HFFc6 (cell line): ENCODE data around the gene SIK3. TPM values are rescaled to one million over a fixed set of nuclear protein-coding genes. Genes with fewer than 3 reads are reported as not detected.
A peak's percentile ranks its signal among the peaks of the same experiment; 100 is the strongest.

Experiments
- DNase-seq: peaks from one replicate; pipeline ENCODE4 v3.0.0-alpha.2; 2018
- H3K27ac Mint-ChIP-seq: 2 replicates; pipeline ENCODE4 v1.8.0; 2020; ENCODE audit warnings: mild to moderate bottlenecking, mixed read lengths
- H3K27me3 Mint-ChIP-seq: 2 replicates; pipeline ENCODE4 v1.8.0; 2021; ENCODE audit warnings: mild to moderate bottlenecking, moderate library complexity, mixed read lengths; ENCODE audit not compliant: insufficient read depth
- H3K36me3 Mint-ChIP-seq: 2 replicates; pipeline ENCODE4 v1.8.0; 2021; ENCODE audit warnings: low read depth, mixed read lengths
- H3K4me1 Mint-ChIP-seq: 2 replicates; pipeline ENCODE4 v1.8.0; 2020; ENCODE audit warnings: low read depth, mixed read lengths
- H3K4me3 Mint-ChIP-seq: 2 replicates; pipeline ENCODE4 v1.8.0; 2020; ENCODE audit warnings: mild to moderate bottlenecking, moderate library complexity, mixed read lengths
- H3K9me3 Mint-ChIP-seq: 2 replicates; pipeline ENCODE4 v1.8.0; 2020; ENCODE audit warnings: mild to moderate bottlenecking, mixed read lengths
- total RNA-seq, 6 experiments: library from RNA; stranded (reverse); fragmentation: NEBNext Ultra II Directional; extraction: Animal tissue kit (Norgen Biotek cat#: 25700); gene quantifications; 2 replicates in 1 of 6; 3 replicates in 5 of 6; pipeline ENCODE4 v1.2.3, GENCODE V29; 2021
- TF ChIP-seq, protein P1 (sequence below): fragments of 200-600 bp; sonication (generic); IDR thresholded peaks from 2 replicates; pipeline ENCODE4 v1.5.0; 2021; ENCODE audit warnings: antibody characterized with exemption, mild to moderate bottlenecking

The SIK3 gene
- total RNA-seq, 6 experiments from 2014 or later, result 15.6 to 23.3 (median 19.9) TPM

DNA sequence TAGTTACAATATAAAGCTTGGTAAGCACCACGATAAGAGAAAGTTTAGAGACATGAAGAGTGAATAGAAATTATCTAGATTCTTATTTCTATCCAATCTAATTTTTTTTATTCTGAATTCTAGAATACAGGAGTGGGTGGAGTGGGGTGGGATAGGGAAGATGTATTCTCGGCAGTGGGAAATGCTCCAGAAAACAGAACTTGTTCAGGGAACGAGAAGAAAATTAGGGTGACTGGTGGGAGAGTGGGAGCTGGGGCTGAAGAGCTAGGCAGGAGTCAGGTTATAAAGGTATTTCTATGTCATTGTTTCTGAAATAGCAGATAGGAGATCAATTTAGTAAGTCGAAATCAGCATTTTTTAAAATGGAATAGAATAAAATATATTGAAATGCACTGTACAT lies 207.6 kb downstream of the SIK3 start:
- no peak overlapping the region for H3K4me3 Mint-ChIP-seq
- TF ChIP-seq, protein P1, sequence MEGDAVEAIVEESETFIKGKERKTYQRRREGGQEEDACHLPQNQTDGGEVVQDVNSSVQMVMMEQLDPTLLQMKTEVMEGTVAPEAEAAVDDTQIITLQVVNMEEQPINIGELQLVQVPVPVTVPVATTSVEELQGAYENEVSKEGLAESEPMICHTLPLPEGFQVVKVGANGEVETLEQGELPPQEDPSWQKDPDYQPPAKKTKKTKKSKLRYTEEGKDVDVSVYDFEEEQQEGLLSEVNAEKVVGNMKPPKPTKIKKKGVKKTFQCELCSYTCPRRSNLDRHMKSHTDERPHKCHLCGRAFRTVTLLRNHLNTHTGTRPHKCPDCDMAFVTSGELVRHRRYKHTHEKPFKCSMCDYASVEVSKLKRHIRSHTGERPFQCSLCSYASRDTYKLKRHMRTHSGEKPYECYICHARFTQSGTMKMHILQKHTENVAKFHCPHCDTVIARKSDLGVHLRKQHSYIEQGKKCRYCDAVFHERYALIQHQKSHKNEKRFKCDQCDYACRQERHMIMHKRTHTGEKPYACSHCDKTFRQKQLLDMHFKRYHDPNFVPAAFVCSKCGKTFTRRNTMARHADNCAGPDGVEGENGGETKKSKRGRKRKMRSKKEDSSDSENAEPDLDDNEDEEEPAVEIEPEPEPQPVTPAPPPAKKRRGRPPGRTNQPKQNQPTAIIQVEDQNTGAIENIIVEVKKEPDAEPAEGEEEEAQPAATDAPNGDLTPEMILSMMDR, result no peak

DNA sequence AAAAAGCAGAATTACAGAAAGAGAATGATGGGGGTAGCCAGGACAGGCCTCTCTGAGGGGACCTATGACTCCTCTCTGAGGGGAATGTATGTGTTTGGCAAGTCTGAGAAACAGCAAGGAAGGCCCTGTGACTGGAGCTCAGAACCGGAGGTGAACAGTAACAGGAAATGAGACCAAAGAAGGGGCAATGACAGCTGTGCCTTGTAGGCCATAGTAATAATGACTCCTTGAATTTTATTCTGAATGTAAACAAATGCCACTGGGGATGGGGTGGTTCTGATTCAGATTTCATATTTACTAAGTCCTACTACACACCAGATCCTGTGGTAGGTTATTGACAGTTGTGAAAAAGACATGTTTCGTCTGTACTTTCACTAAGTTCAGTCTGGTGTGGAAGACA lies 208.0 kb downstream of the SIK3 start:
- H3K27me3 Mint-ChIP-seq, result no peaks in the 10 kb centered on the region; the same call in 1 of the 2 replicates
- peaks cover 11% of the 10 kb centered on the region; the same call in 1 of the 2 replicates for H3K36me3 Mint-ChIP-seq
- no peak for DNase-seq
- no peak overlapping the region for H3K4me3 Mint-ChIP-seq
- H3K27ac Mint-ChIP-seq, result peak overlapping the region; percentile 43
- H3K9me3 Mint-ChIP-seq, result no peaks in the 10 kb centered on the region
- peaks cover 36% of the 10 kb centered on the region for H3K4me1 Mint-ChIP-seq
- TF ChIP-seq, protein P1, result no peak

More for the DNA sequence above, 207.6 kb downstream of the SIK3 start:
- H3K4me1 Mint-ChIP-seq, result peaks cover 36% of the 10 kb centered on the region
- H3K27ac Mint-ChIP-seq, result peak overlapping the region; percentile 43; the same call in 1 of the 2 replicates
- no peaks in the 10 kb centered on the region for H3K9me3 Mint-ChIP-seq
- H3K27me3 Mint-ChIP-seq, result no peaks in the 10 kb centered on the region; the same call in 1 of the 2 replicates
- no peak for DNase-seq
- H3K36me3 Mint-ChIP-seq, result peaks cover 11% of the 10 kb centered on the region; the same call in 1 of the 2 replicates

DNA sequence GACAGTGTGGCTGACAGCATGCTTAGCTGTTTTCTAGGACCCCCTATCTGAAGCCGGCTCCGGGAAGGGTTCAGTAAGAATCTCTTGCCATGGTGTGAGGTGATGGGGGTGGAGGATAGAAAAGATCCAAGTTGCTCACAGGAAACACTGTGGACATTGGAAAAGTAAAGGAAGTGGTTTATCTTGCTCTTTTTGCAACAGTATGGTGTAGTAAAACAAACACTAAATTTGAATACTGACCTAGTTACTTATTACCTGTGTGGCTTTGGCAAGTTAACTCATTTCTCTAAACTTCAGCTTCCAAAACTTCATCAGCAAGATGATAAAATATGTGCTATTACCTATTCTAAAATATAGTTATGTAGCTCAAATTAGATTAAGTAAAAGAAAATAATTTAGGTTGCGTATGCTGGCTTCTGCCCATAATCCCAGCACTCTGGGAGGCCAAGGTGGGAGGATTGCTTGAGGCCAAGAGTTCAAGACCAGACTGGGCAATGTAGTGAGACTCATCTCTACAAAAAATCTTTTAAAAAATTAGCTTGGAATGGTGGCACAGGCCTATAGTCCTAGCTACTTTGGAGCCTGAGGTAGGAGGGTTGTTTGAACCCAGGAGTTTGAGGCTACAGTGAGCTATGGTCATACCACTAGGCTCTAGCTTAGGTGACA lies 209.2 kb downstream of the SIK3 start:
- TF ChIP-seq, protein P1, result no peak
- peaks cover 36% of the 10 kb centered on the region for H3K4me1 Mint-ChIP-seq
- H3K4me3 Mint-ChIP-seq, result no peak overlapping the region
- no peak overlapping the region for H3K27ac Mint-ChIP-seq
- H3K27me3 Mint-ChIP-seq, result no peaks in the 10 kb centered on the region; the same call in 1 of the 2 replicates
- no peak for DNase-seq
- H3K9me3 Mint-ChIP-seq, result no peaks in the 10 kb centered on the region
- H3K36me3 Mint-ChIP-seq, result peaks cover 7% of the 10 kb centered on the region; the same call in 1 of the 2 replicates

DNA sequence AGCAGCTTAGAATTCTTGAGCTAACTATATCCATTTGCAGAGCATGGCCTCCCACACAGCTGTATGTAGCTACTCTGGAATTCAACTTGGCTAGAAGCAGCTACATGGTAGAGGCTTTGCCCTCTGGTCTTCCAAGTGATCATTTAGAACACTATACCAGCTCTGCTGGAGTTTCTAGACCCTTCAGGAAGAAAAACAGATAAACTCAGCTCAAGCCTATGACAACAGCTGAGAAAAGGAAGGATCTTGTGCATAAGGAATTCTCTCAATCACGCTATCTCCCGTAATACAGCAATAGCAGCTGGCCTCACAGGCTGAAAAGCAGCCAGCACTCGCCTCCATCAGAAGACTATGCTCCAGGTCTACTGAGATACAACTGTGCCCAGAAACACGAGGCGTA lies 210.2 kb downstream of the SIK3 start:
- TF ChIP-seq, protein P1, result no peak
- DNase-seq, result peak; percentile 9
- no peak overlapping the region for H3K4me3 Mint-ChIP-seq
- H3K36me3 Mint-ChIP-seq, result peaks cover 7% of the 10 kb centered on the region; the same call in 1 of the 2 replicates
- no peaks in the 10 kb centered on the region for H3K9me3 Mint-ChIP-seq
- no peaks in the 10 kb centered on the region; the same call in 1 of the 2 replicates for H3K27me3 Mint-ChIP-seq
- H3K4me1 Mint-ChIP-seq, result peaks cover 42% of the 10 kb centered on the region
- H3K27ac Mint-ChIP-seq, result peak overlapping the region; percentile 37

DNA sequence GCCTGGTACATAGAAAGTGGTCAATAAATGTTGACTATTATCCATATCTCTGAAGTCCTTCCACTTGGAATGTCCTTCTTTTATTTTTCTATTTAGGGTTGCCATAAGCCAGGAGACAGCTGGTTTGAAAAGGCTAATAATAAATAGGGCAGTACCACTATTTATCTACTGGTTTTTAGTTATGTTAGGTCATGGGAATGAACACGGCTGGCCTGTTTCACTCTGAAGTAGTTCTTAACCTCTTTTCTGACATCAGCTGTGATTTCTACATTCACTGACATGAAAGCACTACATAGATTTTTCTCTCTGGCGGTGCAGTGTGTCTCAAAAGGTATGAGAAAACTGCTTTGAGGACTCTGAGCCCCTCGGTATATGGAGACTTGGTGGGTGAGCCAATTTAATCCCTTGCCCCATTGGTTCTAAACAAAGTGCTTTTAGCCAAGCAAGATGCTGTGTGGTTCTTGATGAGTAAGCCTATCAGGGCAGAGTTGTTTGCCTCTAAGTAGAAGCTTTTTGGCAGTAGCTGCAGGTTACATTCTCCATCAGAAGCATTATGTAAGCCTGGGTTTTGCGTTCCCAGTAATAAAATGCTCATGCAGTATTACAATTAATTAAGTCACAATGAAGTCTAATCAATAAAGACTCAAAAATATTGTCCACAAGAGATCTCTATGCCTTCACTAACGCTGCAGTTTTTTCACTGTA lies 212.1 kb downstream of the SIK3 start:
- Mint-ChIP-seq H3K4me3 (no peak overlapping the region), H3K9me3 (no peaks in the 10 kb centered on the region), H3K27me3 (no peaks in the 10 kb centered on the region), H3K4me1 (peaks cover 57% of the 10 kb centered on the region), H3K27ac (no peak overlapping the region), H3K36me3 (no peaks in the 10 kb centered on the region; the same call in 1 of the 2 replicates)
- TF ChIP-seq, protein P1, result no peak
- no peak for DNase-seq
